HL-60/S4 (cell line): ENCODE results near the gene CCSER1.

Experiments
- in situ Hi-C: fragments of 300-500 bp; cut with MboI; formaldehyde crosslinking; loops from 2 replicates; pipeline ENCODE4 v1.14.3; 2022; ENCODE audit warnings: low sequenced_read_pairs

Gene CCSER1

DNA sequence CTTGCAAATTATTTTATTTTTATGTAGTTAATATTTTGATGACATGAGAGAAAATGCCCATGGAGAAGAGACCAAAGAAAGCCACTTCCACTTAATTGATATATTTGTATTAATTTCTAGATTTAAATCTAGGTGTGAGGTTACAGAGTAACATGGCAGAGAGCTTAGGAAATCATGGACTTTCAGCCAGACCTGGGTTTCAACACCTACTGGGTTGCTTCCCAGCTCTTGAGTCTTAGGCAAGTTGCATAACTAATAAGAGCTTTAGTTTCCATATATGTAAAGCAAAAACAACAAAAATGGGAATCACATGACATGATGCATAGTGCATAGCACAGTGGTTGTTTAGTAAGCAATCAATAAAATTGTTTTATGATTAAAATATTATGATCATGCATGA is 413.3 kb downstream of the CCSER1 start:
- in situ Hi-C loops: no loop called here

GRCh38 chr4:90542216-90542615 is 415.0 kb downstream of the CCSER1 start:
- in situ Hi-C loops: no loop called here

DNA sequence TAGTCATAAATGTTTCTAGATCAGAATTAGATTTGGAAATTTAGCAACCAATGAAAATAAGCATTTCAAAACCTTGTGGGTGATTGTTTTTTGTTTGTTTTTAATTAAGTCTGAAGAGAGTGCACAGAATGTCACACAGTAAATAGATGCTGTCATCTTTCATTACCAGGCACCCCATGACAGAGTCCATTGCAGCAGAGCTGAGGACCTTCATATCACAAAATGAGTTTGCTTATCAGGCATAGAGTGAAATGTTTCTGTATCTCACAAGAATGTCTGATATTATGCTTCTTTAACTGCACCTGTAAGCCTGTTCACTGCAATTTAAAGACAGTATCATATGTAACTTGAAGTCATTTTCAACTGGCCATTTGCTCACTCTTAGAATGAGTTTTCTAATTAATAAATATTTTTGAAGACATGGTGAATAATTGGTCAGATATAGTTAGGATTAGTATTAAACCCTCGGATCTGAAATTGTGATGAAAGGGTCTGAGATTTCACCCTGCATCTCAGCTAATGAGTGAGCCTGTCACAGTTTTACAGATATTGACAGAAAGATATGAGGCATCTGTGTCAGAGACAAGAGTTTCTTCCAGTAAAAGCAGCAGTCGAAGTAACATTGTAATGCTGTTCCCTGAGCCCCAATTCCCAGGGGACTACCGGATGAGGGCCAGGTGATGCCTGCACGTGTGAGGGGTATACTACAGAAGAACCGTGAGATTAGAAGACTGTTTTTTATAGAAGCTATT is 416.4 kb downstream of the CCSER1 start:
- in situ Hi-C loops: no loop called here

DNA sequence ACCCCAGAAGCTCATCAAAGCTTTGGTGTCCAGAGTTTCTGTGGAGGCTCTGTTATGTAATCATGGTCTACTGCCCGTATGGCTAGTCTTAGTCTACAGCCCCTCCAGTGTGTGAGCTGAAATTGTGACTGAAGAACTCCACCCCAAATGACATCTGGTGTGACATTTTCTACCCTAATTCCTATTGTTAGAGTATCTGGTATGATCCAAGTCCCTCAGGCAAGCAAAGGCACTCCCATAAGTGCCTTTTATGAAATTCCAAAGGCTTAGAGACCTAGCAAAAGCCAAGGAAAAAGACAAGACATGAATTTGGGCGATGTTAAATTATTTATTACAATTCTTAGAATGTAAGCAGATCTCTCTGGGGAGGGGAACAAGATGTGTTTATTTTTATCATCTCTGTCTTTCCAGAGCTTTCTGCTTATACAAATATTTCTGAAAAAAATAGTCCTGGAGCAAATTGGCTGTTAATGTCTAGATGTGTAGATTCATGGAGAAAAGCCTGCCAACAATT is 417.4 kb downstream of the CCSER1 start:
- in situ Hi-C loops: no loop called here

DNA sequence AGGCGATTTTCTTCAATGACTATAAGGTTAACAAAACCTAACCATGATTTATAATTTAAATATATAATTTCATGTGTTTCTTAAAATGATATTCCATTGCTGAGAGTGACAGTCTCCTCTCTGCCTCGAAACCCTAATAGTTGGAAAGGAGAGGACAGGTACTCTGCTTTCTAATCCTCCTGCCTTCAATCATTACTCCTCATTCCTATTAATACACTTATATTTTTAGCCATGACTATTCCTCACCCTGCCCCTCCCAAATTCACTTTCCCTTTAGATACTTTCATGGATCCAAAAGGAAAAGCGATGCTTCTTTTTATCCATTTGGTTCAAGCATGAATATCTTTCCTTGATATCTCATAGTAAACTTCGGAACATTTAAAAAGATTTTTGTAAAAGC is 418.2 kb downstream of the CCSER1 start:
- in situ Hi-C loops: no loop called here

GRCh38 chr4:90546114-90546513 is 418.9 kb downstream of the CCSER1 start:
- in situ Hi-C loops: no loop called here

GRCh38 chr4:90570615-90571014 is 443.4 kb downstream of the CCSER1 start:
- in situ Hi-C loops: no loop called here

DNA sequence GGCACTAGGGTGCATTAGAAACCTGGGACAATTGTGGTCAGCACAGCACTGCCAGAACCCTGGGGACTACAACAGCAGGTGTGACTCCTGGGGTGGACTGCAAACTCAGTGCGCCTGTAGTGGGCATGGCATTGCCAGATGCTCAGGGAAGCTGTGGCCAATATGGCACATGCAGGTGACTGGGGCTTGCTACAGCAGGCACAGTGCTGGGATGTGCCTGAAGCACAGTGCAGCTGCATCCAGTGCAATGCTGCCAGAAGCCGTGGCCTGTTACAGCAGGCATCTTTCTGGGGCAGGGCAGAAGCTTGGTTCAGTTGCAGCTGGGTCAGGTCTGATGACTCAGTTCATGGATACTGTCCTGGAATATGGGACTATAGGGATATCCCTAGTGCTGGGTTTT is 445.8 kb downstream of the CCSER1 start:
- in situ Hi-C loops: no loop called here

DNA sequence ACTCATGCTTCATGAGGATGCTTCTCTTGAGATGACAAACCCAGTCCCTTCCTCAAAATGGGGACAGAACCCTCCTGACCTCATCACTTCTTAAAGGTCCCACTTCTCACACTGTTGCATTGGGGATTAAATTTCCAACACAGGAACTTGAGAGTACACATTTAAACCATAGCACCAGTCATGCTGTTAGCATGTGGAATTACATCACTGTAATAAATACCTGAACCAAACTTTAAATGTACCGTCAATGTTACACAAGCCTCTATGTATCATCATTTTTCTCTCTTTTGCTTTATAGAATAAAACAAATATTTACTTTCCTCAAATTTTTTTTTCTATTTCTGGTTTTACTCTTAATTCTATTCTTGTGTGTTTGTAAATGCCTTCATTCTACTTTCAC is 448.2 kb downstream of the CCSER1 start:
- in situ Hi-C loops: no loop called here

- in situ Hi-C loops: no loop called here
Measured at GRCh38 chr4:90580326-90580725, 453.1 kb downstream of the CCSER1 start.

- in situ Hi-C loops: no loop called here
Measured at GRCh38 chr4:90582087-90582486, 454.9 kb downstream of the CCSER1 start.

DNA sequence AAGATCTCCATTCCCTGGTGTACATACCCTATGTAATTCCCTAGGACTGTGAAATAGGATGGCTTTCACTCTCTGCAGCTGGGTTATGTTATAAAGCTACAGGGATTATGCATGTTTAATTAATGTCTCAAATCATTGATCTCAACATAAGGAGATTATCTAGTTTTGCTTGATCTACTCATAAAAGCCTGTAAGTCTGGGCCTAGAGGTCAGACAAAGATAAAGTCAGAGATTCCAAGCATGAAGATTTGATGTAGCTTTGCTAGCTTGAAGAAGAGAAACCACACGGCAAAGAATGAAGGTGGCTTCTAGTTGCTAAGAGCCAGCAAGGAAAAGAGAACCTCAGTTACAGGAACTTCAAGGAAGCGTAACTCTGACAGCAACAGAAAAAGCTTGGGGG is 456.9 kb downstream of the CCSER1 start:
- in situ Hi-C loops: no loop called here

GRCh38 chr4:90585961-90586360 is 458.8 kb downstream of the CCSER1 start:
- in situ Hi-C loops: no loop called here

GRCh38 chr4:90586799-90587198 is 459.6 kb downstream of the CCSER1 start:
- in situ Hi-C loops: no loop called here

DNA sequence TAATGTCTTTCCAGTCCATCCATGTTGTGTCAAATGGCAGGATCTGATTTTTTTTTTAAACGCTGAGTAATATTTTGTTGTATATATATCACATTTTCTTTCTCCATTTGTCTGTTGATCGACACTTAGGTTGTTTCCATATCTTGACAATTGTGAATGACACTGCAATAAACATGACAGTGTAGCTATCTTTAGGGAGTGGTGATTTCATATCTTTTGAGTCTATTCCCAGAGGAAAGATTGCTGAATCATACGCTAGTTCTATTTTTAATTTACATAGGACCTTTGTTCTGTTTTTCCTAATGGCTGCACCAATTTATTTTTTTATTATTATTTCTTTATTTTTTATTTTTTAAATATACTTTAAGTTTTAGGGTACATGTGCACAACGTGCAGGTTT is 470.7 kb downstream of the CCSER1 start:
- in situ Hi-C loops: no loop called here

DNA sequence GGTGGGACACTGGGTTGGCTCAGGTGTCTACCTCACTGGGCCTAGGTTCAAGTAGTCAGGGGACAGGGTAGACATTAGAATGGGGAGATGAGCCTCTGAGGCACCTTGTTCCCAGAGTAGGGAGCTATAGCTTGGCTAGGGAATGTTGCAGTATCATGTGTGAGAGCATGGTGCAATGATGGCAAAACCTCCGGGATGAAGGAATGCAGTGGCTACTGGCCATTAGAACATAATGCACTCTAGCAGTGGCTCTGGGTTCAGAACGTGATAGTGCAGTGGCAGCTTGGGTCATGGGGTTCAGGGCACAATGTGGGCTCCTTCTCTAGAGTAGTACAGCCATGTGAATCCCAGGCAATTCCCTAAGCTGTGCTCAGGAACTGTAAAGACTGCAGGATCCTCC is 471.5 kb downstream of the CCSER1 start:
- in situ Hi-C loops: no loop called here

GRCh38 chr4:90602726-90603125 is 475.5 kb downstream of the CCSER1 start:
- in situ Hi-C loops: no loop called here

- in situ Hi-C loops: no loop called here
Measured at GRCh38 chr4:90603540-90603939, 476.3 kb downstream of the CCSER1 start.

GRCh38 chr4:90606781-90607180 is 479.6 kb downstream of the CCSER1 start:
- in situ Hi-C loops: no loop called here

DNA sequence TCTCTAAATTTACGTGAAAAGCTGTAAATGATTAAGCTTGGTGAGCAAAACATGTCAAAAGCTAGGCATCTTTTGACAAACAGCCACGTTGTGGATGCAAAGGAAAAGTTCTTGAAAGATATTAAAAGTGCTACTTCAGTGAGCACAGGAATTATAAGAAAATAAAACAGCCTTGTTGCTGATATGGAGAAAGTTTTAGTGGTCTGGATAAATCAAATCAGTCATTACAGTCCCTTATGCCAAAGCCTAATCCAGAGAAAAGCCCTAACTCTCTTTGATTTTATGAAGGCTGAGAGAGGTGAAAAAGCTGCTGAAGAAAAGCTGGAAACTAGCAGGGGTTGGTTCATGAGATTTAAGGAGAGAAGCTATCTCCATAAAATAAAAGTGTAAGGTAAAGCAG is 487.2 kb downstream of the CCSER1 start:
- in situ Hi-C loops: no loop called here

- in situ Hi-C loops: no loop called here
Measured at GRCh38 chr4:90621080-90621479, 493.9 kb downstream of the CCSER1 start.

GRCh38 chr4:90624781-90625180 is 497.6 kb downstream of the CCSER1 start:
- in situ Hi-C loops: no loop called here
